ENCODE results near the gene GRAMD1B. TPM values are rescaled to one million over a fixed set of nuclear protein-coding genes. Genes with fewer than 3 reads are reported as not detected.

The GRAMD1B gene
- total RNA-seq, 2 donors from 2014 or later = 3.1 to 3.8 TPM

GRCh38 chr11:123469089-123469488 is 39.0 kb downstream of the GRAMD1B start:
- Histone ChIP-seq H3K9me3 (no peaks in the 10 kb centered on the region), H3K27me3 (no peaks in the 10 kb centered on the region), H3K36me3 (no peaks in the 10 kb centered on the region), H3K4me1 (peaks cover 0 to 4% of the 10 kb centered on the region in 2 donors), H3K27ac (no peak overlapping the region), H3K4me3 (no peak overlapping the region)
- DNase-seq (ENCODE audit: low spot score) = no peak
- no peak for TF ChIP-seq CTCF (IDR thresholded peaks at IDR 0.05)

- no peak for TF ChIP-seq CTCF (IDR thresholded peaks at IDR 0.05)
- H3K27ac ChIP-seq = no peak overlapping the region
- peaks cover 0 to 8% of the 10 kb centered on the region in 2 donors for H3K4me1 ChIP-seq
- no peaks in the 10 kb centered on the region for H3K36me3 ChIP-seq
- DNase-seq (ENCODE audit: low spot score) = no peak
- H3K4me3 ChIP-seq = no peak overlapping the region
- H3K9me3 ChIP-seq = no peaks in the 10 kb centered on the region
- H3K27me3 ChIP-seq = no peaks in the 10 kb centered on the region
Measured at GRCh38 chr11:123469586-123469985, 39.5 kb downstream of the GRAMD1B start.

- Histone ChIP-seq H3K36me3 (no peaks in the 10 kb centered on the region), H3K27me3 (no peaks in the 10 kb centered on the region), H3K4me1 (peaks cover 0 to 19% of the 10 kb centered on the region in 2 donors), H3K27ac (no peak overlapping the region), H3K4me3 (no peak overlapping the region), H3K9me3 (no peaks in the 10 kb centered on the region)
- TF ChIP-seq CTCF (IDR thresholded peaks at IDR 0.05) = no peak
- no peak for DNase-seq (ENCODE audit: low spot score)
Measured at GRCh38 chr11:123470842-123471241, 40.8 kb downstream of the GRAMD1B start.

- Histone ChIP-seq H3K4me3 (no peak overlapping the region), H3K27me3 (no peaks in the 10 kb centered on the region), H3K9me3 (no peaks in the 10 kb centered on the region), H3K4me1 (peaks cover 0 to 19% of the 10 kb centered on the region in 2 donors), H3K27ac (no peak overlapping the region), H3K36me3 (no peaks in the 10 kb centered on the region)
- TF ChIP-seq CTCF (IDR thresholded peaks at IDR 0.05) = no peak
- DNase-seq (ENCODE audit: low spot score) = no peak
Measured at GRCh38 chr11:123472236-123472935, 42.3 kb downstream of the GRAMD1B start.

- no peaks in the 10 kb centered on the region for H3K36me3 ChIP-seq
- H3K27me3 ChIP-seq = no peaks in the 10 kb centered on the region
- no peak overlapping the region for H3K27ac ChIP-seq
- H3K9me3 ChIP-seq = no peaks in the 10 kb centered on the region
- H3K4me1 ChIP-seq = peaks cover 0 to 16% of the 10 kb centered on the region in 2 donors
- no peak for DNase-seq (ENCODE audit: low spot score)
- no peak for TF ChIP-seq CTCF (IDR thresholded peaks at IDR 0.05)
- H3K4me3 ChIP-seq = no peak overlapping the region
Measured at GRCh38 chr11:123473941-123474677, 44.0 kb downstream of the GRAMD1B start.

Measured in right atrium auricular region (tissue), 2 donors.